ENCODE results near the gene PXMP2. TPM values are rescaled to one million over a fixed set of nuclear protein-coding genes. Genes with fewer than 3 reads are reported as not detected.
"Not testable (repeated sequence)": the region's sequence is repeated elsewhere in the genome, so short reads cannot be mapped to it uniquely, and the experiment has no call there.

Gene PXMP2
- total RNA-seq, 1 donor from 2014 or later, result 9.8 TPM

DNA sequence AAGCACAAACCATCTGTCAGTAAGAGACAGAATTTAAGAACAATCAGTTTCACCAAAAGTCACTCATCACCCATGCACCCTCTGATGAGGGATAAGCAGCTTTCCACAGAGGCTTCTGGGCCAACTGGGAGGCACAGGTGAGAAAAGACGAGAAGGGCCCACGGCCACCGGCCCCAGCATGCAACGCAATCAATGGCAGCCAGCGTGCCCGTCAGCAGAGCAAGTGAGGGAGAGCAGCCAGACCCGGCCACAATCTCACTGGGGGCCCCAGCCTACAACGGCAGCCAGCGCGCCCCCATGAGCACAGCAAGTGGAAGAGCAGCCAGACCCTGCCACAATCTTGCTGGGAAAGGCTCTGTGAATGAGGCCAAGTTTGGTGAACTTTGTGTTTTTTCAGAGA is 60.9 kb downstream of the PXMP2 start:
- Mint-ChIP-seq H3K36me3 (ENCODE audit: unreplicated experiment) (peaks cover 5% of the 10 kb centered on the region), H3K27ac (ENCODE audit: unreplicated experiment) (no peak overlapping the region), H3K4me1 (ENCODE audit: low read depth, unreplicated experiment) (no peaks in the 10 kb centered on the region), H3K27me3 (ENCODE audit: unreplicated experiment) (peaks cover 1% of the 10 kb centered on the region), H3K4me3 (ENCODE audit: unreplicated experiment) (no peak overlapping the region), H3K9me3 (ENCODE audit: unreplicated experiment) (no peaks in the 10 kb centered on the region)
- TF ChIP-seq, protein P1, sequence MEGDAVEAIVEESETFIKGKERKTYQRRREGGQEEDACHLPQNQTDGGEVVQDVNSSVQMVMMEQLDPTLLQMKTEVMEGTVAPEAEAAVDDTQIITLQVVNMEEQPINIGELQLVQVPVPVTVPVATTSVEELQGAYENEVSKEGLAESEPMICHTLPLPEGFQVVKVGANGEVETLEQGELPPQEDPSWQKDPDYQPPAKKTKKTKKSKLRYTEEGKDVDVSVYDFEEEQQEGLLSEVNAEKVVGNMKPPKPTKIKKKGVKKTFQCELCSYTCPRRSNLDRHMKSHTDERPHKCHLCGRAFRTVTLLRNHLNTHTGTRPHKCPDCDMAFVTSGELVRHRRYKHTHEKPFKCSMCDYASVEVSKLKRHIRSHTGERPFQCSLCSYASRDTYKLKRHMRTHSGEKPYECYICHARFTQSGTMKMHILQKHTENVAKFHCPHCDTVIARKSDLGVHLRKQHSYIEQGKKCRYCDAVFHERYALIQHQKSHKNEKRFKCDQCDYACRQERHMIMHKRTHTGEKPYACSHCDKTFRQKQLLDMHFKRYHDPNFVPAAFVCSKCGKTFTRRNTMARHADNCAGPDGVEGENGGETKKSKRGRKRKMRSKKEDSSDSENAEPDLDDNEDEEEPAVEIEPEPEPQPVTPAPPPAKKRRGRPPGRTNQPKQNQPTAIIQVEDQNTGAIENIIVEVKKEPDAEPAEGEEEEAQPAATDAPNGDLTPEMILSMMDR (IDR thresholded peaks at IDR 0.05; ENCODE audit: partially characterized antibody, unreplicated experiment), result no peak
- DNase-seq, result no peak

DNA sequence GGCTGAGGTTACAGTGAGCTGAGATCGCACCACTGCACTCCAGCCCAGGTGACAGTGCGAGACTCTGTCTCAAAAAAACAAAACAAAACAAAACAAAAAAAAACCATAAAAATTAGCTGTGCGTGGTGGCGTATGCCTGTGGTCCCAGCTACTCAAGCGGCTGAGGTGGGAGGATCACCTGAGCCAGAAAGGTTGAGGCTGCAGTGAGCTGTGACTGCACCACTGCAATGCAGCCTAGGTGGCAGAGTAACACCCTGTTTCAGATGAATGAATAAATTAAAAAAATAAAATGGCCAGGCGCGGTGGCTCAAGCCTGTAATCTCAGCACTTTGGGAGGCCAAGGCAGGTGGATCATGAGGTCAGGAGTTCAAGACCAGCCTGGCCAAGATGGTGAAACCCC is 66.3 kb downstream of the PXMP2 start:
- not testable (repeated sequence) for H3K27me3 Mint-ChIP-seq (ENCODE audit: unreplicated experiment); H3K4me1 Mint-ChIP-seq (ENCODE audit: low read depth, unreplicated experiment); DNase-seq; H3K36me3 Mint-ChIP-seq (ENCODE audit: unreplicated experiment); H3K9me3 Mint-ChIP-seq (ENCODE audit: unreplicated experiment); H3K4me3 Mint-ChIP-seq (ENCODE audit: unreplicated experiment); H3K27ac Mint-ChIP-seq (ENCODE audit: unreplicated experiment)

DNA sequence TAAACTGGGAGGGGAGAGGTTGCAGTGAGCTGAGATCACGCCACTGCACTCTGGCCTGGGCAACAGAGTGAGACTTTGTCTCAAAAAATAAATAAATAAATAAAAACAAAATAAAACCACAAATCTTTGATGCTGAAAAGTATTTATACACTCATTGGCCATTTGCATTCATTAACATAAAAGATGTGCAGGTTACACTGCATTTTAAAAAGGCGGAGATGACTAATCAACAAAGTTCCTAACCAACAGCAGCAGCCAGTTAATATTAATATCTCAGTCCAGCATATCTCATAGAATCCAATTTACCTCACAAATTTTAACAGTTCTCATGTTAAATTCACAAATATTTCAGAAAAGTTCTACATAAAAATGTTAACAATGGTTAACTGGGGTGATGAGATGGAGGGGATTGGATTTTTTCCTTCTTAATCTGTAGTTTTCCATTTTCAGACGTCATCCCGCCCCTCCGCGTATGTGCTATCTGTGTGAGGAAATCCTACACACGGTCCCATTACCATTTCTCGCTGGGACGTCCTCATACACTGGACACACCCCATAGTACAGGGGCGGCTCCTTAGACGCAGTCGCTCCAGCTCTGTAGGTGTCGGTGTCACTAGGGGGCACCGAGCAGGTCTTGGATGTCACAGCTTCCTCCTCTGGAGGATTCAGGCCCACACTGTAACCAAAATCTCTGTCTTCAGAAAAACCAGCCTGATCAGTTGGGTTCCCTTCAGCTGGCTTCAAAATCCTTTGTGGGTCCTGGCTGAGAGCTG is 67.0 kb downstream of the PXMP2 start:
- DNase-seq, result no peak
- Mint-ChIP-seq H3K9me3 (ENCODE audit: unreplicated experiment) (no peaks in the 10 kb centered on the region), H3K4me1 (ENCODE audit: low read depth, unreplicated experiment) (no peaks in the 10 kb centered on the region), H3K36me3 (ENCODE audit: unreplicated experiment) (no peaks in the 10 kb centered on the region), H3K27ac (ENCODE audit: unreplicated experiment) (no peak overlapping the region), H3K4me3 (ENCODE audit: unreplicated experiment) (no peak overlapping the region), H3K27me3 (ENCODE audit: unreplicated experiment) (no peaks in the 10 kb centered on the region)
- TF ChIP-seq, protein P1 (IDR thresholded peaks at IDR 0.05; ENCODE audit: partially characterized antibody, unreplicated experiment), result no peak

Other genes starting within 250 kb of the PXMP2 start
- 211 TPM for gene FBRSL1, start 197.4 kb upstream of the PXMP2 start, total RNA-seq (ENCODE audit: unreplicated experiment)
- not detected for gene LRCOL1, start 77.0 kb upstream of the PXMP2 start, total RNA-seq (ENCODE audit: unreplicated experiment)
- 4.1 TPM for gene P2RX2, start 68.8 kb upstream of the PXMP2 start, total RNA-seq (ENCODE audit: unreplicated experiment)
- 38.6 TPM for gene POLE, start 245 bp upstream of the PXMP2 start, total RNA-seq (ENCODE audit: unreplicated experiment)
- gene PGAM5, start 23.3 kb downstream of the PXMP2 start, total RNA-seq (ENCODE audit: unreplicated experiment), result 29.1 TPM
- 105 TPM for gene ANKLE2, start 74.2 kb downstream of the PXMP2 start, total RNA-seq (ENCODE audit: unreplicated experiment)
- 50.6 TPM for gene GOLGA3, start 141.3 kb downstream of the PXMP2 start, total RNA-seq (ENCODE audit: unreplicated experiment)
- 90.7 TPM for gene CHFR, start 200.0 kb downstream of the PXMP2 start, total RNA-seq (ENCODE audit: unreplicated experiment)